Prostate gland (tissue), 2 donors: ENCODE results near the gene COLEC12. TPM values are rescaled to one million over a fixed set of nuclear protein-coding genes. Genes with fewer than 3 reads are reported as not detected.
A peak's percentile ranks its signal among the peaks of the same experiment; 100 is the strongest.

ENCODE experiments used
- DNase-seq: peaks from one replicate; pipeline ENCODE4 v3.0.0-alpha.2; 2019; ENCODE audit warnings: low spot score
- H3K27ac ChIP-seq, 2 donors: fragments of 200-600 bp; sonication (generic); 2 replicates each; pipeline ENCODE4 v1.5.1; 2017 to 2019
- H3K27me3 ChIP-seq: fragments of 200-600 bp; sonication (generic); replicated peaks from 2 replicates; pipeline ENCODE4 v1.5.1; 2019; ENCODE audit not compliant: insufficient read depth
- H3K36me3 ChIP-seq, 2 donors: fragments of 200-600 bp; sonication (generic); 1 replicate in 1 of 2; 2 replicates in 1 of 2; pipeline versions ENCODE4 v1.5.1 to v1.8.1; 2017 to 2019
- H3K4me1 ChIP-seq: fragments of 200-600 bp; sonication (generic); replicated peaks from 2 replicates; pipeline ENCODE4 v1.5.1; 2019
- H3K4me3 ChIP-seq, 2 donors: fragments of 200-600 bp; sonication (generic); 2 replicates each; pipeline ENCODE4 v1.5.1; 2017 to 2019
- H3K9me3 ChIP-seq: fragments of 200-600 bp; sonication (generic); 2 replicates; pipeline ENCODE4 v1.5.1; 2017
- CTCF ChIP-seq, 4 experiments: fragments of 200-600 bp in 2 of 4; fragments of 450-650 bp in 2 of 4; sonication (generic) in 2 of 4; IDR thresholded peaks; 1 replicate in 3 of 4; 2 replicates in 1 of 4; pipeline ENCODE4 v1.5.1; 2016 to 2019; ENCODE audit warnings: antibody characterized with exemption in 4 of 4, mild to moderate bottlenecking in 2 of 4, moderate library complexity in 2 of 4
- POLR2A ChIP-seq: fragments of 450-650 bp; IDR thresholded peaks from one replicate; pipeline ENCODE4 v1.6.1; 2016; ENCODE audit warnings: antibody characterized with exemption, mild to moderate bottlenecking
- POLR2AphosphoS5 ChIP-seq: sonication (generic); formaldehyde crosslinking; IDR thresholded peaks from one replicate; pipeline ENCODE4 v1.6.1; 2017; ENCODE audit warnings: antibody characterized with exemption
- WGBS: methylation state at CpG from one replicate; pipeline ENCODE4 v1.1.5; 2018; 5-methylcytosine and 5-hydroxymethylcytosine counted together
- intact Hi-C: fragments of 100-400 bp; cut with DNase I; formaldehyde crosslinking; loops from one replicate; pipeline ENCODE4 v1.14.2; 2022
- total RNA-seq, 2 donors: library from RNA; depleted of rRNA; stranded (reverse); fragments of >200 nt; gene quantifications; one replicate each; pipeline ENCODE4 v1.1.0, GENCODE V29; 2016

Gene COLEC12
- total RNA-seq, 2 donors from 2014 or later: 11.1 to 35.0 TPM

GRCh38 chr18:513826-514530, 13.5 kb upstream of the COLEC12 start:
- intact Hi-C loops: no loop called here
- TF ChIP-seq POLR2AphosphoS5 (peak; percentile 11), POLR2A (no peak), CTCF (IDR thresholded peaks at IDR 0.05) (no peak)
- Histone ChIP-seq H3K36me3 (no peaks in the 10 kb centered on the region), H3K4me1 (no peaks in the 10 kb centered on the region), H3K4me3 (no peak overlapping the region), H3K27ac (no peak overlapping the region), H3K27me3 (no peaks in the 10 kb centered on the region), H3K9me3 (no peaks in the 10 kb centered on the region)
- peak; percentile 32 for DNase-seq
- whole genome bisulfite sequencing: 90% methylated on average over 36 of the region's 36 CpGs

- Histone ChIP-seq H3K27me3 (no peaks in the 10 kb centered on the region), H3K36me3 (no peaks in the 10 kb centered on the region), H3K27ac (no peak overlapping the region), H3K4me3 (no peak overlapping the region), H3K9me3 (no peaks in the 10 kb centered on the region), H3K4me1 (no peaks in the 10 kb centered on the region)
- no peak for DNase-seq
- 97% methylated on average over 9 of the region's 9 CpGs for WGBS
- intact Hi-C loops: no loop called here
- TF ChIP-seq POLR2AphosphoS5: no peak
- TF ChIP-seq CTCF (IDR thresholded peaks at IDR 0.05): no peak
- TF ChIP-seq POLR2A: no peak
These were observed 12.5 kb upstream of the COLEC12 start for GRCh38 chr18:512957-513356.

GRCh38 chr18:508835-509234, 8.3 kb upstream of the COLEC12 start:
- H3K27me3 ChIP-seq: no peaks in the 10 kb centered on the region
- TF ChIP-seq CTCF (IDR thresholded peaks at IDR 0.05) (no peak), POLR2A (no peak), POLR2AphosphoS5 (no peak)

GRCh38 chr18:507636-508035, 7.1 kb upstream of the COLEC12 start:
- intact Hi-C loops: no loop called here
- Histone ChIP-seq H3K4me3 (no peak overlapping the region), H3K27me3 (no peaks in the 10 kb centered on the region), H3K27ac (no peak overlapping the region), H3K9me3 (no peaks in the 10 kb centered on the region), H3K36me3 (no peaks in the 10 kb centered on the region), H3K4me1 (no peaks in the 10 kb centered on the region)
- TF ChIP-seq POLR2A: no peak
- no peak for TF ChIP-seq CTCF (IDR thresholded peaks at IDR 0.05)
- TF ChIP-seq POLR2AphosphoS5: no peak
- no peak for DNase-seq
- 95% methylated on average over 3 of the region's 3 CpGs for WGBS

More at GRCh38 chr18:508835-509234, 8.3 kb upstream of the COLEC12 start:
- intact Hi-C loops: no loop called here
- H3K36me3 ChIP-seq: no peaks in the 10 kb centered on the region
- H3K4me3 ChIP-seq: no peak overlapping the region
- WGBS: 68% methylated on average over 3 of the region's 3 CpGs
- H3K27ac ChIP-seq: no peak overlapping the region
- H3K4me1 ChIP-seq: no peaks in the 10 kb centered on the region
- no peak for DNase-seq
- H3K9me3 ChIP-seq: no peaks in the 10 kb centered on the region

GRCh38 chr18:506801-507200, 6.3 kb upstream of the COLEC12 start:
- intact Hi-C loops: no loop called here
- no peak for DNase-seq
- no peaks in the 10 kb centered on the region for H3K27me3 ChIP-seq
- no peaks in the 10 kb centered on the region for H3K36me3 ChIP-seq
- TF ChIP-seq CTCF (IDR thresholded peaks at IDR 0.05): no peak
- TF ChIP-seq POLR2AphosphoS5: no peak
- TF ChIP-seq POLR2A: no peak
- no peak overlapping the region for H3K4me3 ChIP-seq
- 93% methylated on average over 4 of the region's 4 CpGs for WGBS
- H3K4me1 ChIP-seq: no peaks in the 10 kb centered on the region
- no peak overlapping the region for H3K27ac ChIP-seq
- H3K9me3 ChIP-seq: no peaks in the 10 kb centered on the region
